HCT116 (cell line): Measurements from ENCODE around the gene HSBP1. TPM values are rescaled to one million over a fixed set of nuclear protein-coding genes. Genes with fewer than 3 reads are reported as not detected.

Source experiments
- ATAC-seq: fragments of 200-7000 bp; cut with Tn5 transposase; 2 replicates; pipeline ENCODE4 v1.9.1; 2020; ENCODE audit warnings: mild to moderate bottlenecking, moderate library complexity
- Bru-seq: library from RNA; stranded (reverse); fragments of 400-500 nt; gene quantifications from one replicate; lab custom pipeline; 2021; lab: Mats Ljungman, UMichigan
- BruChase-seq, 2 experiments: library from RNA; stranded (reverse); fragments of 400-500 nt; gene quantifications; one replicate each; lab custom pipeline; 2021; lab: Mats Ljungman, UMichigan
- BruUV-seq: library from RNA; stranded (reverse); fragments of 400-500 nt; replicated peaks from 2 replicates; lab custom pipeline; 2021; lab: Mats Ljungman, UMichigan
- CTCF ChIA-PET: fragments of 300-600 bp; sonication (Branson Sonifier 250); formaldehyde crosslinking; loops from one replicate; lab custom pipeline; 2021; ENCODE audit warnings: antibody characterized with exemption; lab: Charles Lee
- POLR2A ChIA-PET: fragments of 300-600, 350-600 bp; sonication (Branson Sonifier 250); formaldehyde crosslinking; loops from one replicate; lab custom pipeline; 2021; ENCODE audit warnings: antibody characterized with exemption; lab: Charles Lee
- RAD21 ChIA-PET, 2 experiments: fragments of 300-600 bp; sonication (Branson Sonifier 250); formaldehyde crosslinking; loops; one replicate each; lab custom pipeline; 2023; ENCODE audit warnings: low total read pairs in 2 of 2; ENCODE audit not compliant: uncharacterized antibody in 2 of 2, unreplicated experiment in 2 of 2, low non-redundant PET in 1 of 2; lab: Charles Lee
- DNase-seq: peaks from one replicate; pipeline ENCODE4 v3.0.0-alpha.2; 2010; ENCODE audit warnings: low read depth, low spot score
- H2AFZ ChIP-seq: fragments of 200-600 bp; shearing (Covaris generic), sonication (generic); 2 replicates; pipeline ENCODE4 v1.6.1; 2017; ENCODE audit warnings: low read depth, mixed run types, mixed read lengths, antibody characterized with exemption, low read length; ENCODE audit not compliant: poor library complexity, severe bottlenecking
- H3K27ac ChIP-seq: 2 replicates; pipeline ENCODE4 v1.5.1; 2012; ENCODE audit warnings: low read depth, low read length
- H3K27me3 ChIP-seq: fragments of 200-600 bp; sonication (generic); 2 replicates; pipeline ENCODE4 v1.6.1; 2016; ENCODE audit warnings: mixed run types, low read length, mixed read lengths; ENCODE audit not compliant: insufficient read depth
- H3K36me3 ChIP-seq, 2 experiments: fragments of 200-500 bp in 1 of 2; fragments of 200-600 bp in 1 of 2; sonication (Bioruptor generic) in 1 of 2; sonication (generic) in 1 of 2; 2 replicates each; pipeline versions ENCODE4 v1.5.1 to v1.6.1; 2014 to 2016; ENCODE audit warnings: low read length in 2 of 2, inconsistent platforms in 1 of 2, mixed read lengths in 1 of 2, mixed run types in 1 of 2; ENCODE audit not compliant: insufficient read depth in 2 of 2, control insufficient read depth in 1 of 2
- H3K4me1 ChIP-seq, 2 experiments: fragments of 200-600 bp in 1 of 2; sonication (generic) in 1 of 2; 2 replicates each; pipeline versions ENCODE4 v1.5.1 to v1.6.1; 2012 to 2017; ENCODE audit warnings: low read length in 2 of 2, inconsistent platforms in 1 of 2, mild to moderate bottlenecking in 1 of 2, mixed read lengths in 1 of 2, mixed run types in 1 of 2, moderate library complexity in 1 of 2; ENCODE audit not compliant: insufficient read depth in 2 of 2, control insufficient read depth in 1 of 2
- H3K4me2 ChIP-seq: fragments of 200-600 bp; sonication (generic); 2 replicates; pipeline ENCODE4 v1.6.1; 2017; ENCODE audit warnings: mixed run types, low read length, mixed read lengths
- H3K4me3 ChIP-seq, 2 experiments: fragments of 200-600 bp in 1 of 2; sonication (generic) in 1 of 2; replicated peaks in 1 of 2; 2 replicates each; pipeline ENCODE4 v1.5.1; 2011 to 2016; ENCODE audit warnings: low read length in 2 of 2, control low read depth in 1 of 2, low read depth in 1 of 2, mild to moderate bottlenecking in 1 of 2, mixed read lengths in 1 of 2, mixed run types in 1 of 2
- H3K79me2 ChIP-seq: fragments of 200-600 bp; sonication (generic); 2 replicates; pipeline ENCODE4 v1.6.1; 2017; ENCODE audit warnings: mild to moderate bottlenecking, mixed run types, low read length, moderate library complexity, mixed read lengths; ENCODE audit not compliant: insufficient read depth
- H3K9ac ChIP-seq: fragments of 200-600 bp; sonication (generic); 2 replicates; pipeline ENCODE4 v1.6.1; 2016; ENCODE audit warnings: low read length, mixed read lengths
- H3K9me2 ChIP-seq: fragments of 200-600 bp; sonication (generic), shearing (Covaris generic); 2 replicates; pipeline ENCODE4 v1.6.1; 2017; ENCODE audit warnings: mixed run types, mild to moderate bottlenecking, moderate library complexity; ENCODE audit not compliant: insufficient read depth
- H3K9me3 ChIP-seq, 2 experiments: fragments of 200-500 bp in 1 of 2; fragments of 200-600 bp in 1 of 2; sonication (Bioruptor generic) in 1 of 2; sonication (generic) in 1 of 2; 2 replicates each; pipeline ENCODE4 v1.6.1; 2014 to 2017; ENCODE audit warnings: low read length in 2 of 2, mixed read lengths in 2 of 2, inconsistent platforms in 1 of 2, low read depth in 1 of 2, mild to moderate bottlenecking in 1 of 2, mixed run types in 1 of 2, moderate library complexity in 1 of 2; ENCODE audit not compliant: control insufficient read depth in 1 of 2, insufficient read depth in 1 of 2
- H4K20me1 ChIP-seq: fragments of 200-600 bp; sonication (generic), shearing (Covaris generic); 2 replicates; pipeline ENCODE4 v1.6.1; 2017; ENCODE audit warnings: mixed run types, mild to moderate bottlenecking, moderate library complexity; ENCODE audit not compliant: insufficient read depth
- ELF1 ChIP-seq: IDR thresholded peaks from 2 replicates; pipeline ENCODE4 v1.6.1; 2012; ENCODE audit warnings: low read depth, borderline replicate concordance
- JUND ChIP-seq: IDR thresholded peaks from 2 replicates; pipeline ENCODE4 v1.6.1; 2012
- MAX ChIP-seq: IDR thresholded peaks from 2 replicates; pipeline ENCODE4 v1.6.1; 2012
- POLR2AphosphoS5 ChIP-seq: IDR thresholded peaks from 2 replicates; pipeline ENCODE4 v1.6.1; 2011; ENCODE audit warnings: mild to moderate bottlenecking, low read depth, low read length, moderate library complexity
- RAD21 ChIP-seq: IDR thresholded peaks from 2 replicates; pipeline ENCODE4 v1.6.1; 2012; ENCODE audit warnings: low read depth, mild to moderate bottlenecking
- REST ChIP-seq: IDR thresholded peaks from 2 replicates; pipeline ENCODE4 v1.6.1; 2012; ENCODE audit warnings: low read depth
- SP1 ChIP-seq: IDR thresholded peaks from 2 replicates; pipeline ENCODE4 v1.6.1; 2012; ENCODE audit warnings: low read depth
- YY1 ChIP-seq: IDR thresholded peaks from 2 replicates; pipeline ENCODE4 v1.6.1; 2011; ENCODE audit warnings: low read length, low read depth, moderate library complexity, mild to moderate bottlenecking; ENCODE audit not compliant: insufficient replicate concordance; ENCODE audit errors: extremely low read depth
- ZBTB33 ChIP-seq: IDR thresholded peaks from 2 replicates; pipeline ENCODE4 v1.6.1; 2011; ENCODE audit warnings: mild to moderate bottlenecking, low read length, moderate library complexity; ENCODE audit not compliant: insufficient replicate concordance; ENCODE audit errors: extremely low read depth
- ZFX ChIP-seq: fragments of 450-650 bp; IDR thresholded peaks from 2 replicates; pipeline ENCODE4 v1.6.1; 2017
- ZNF274 ChIP-seq: fragments of 200-500 bp; sonication (Bioruptor generic); IDR thresholded peaks from 2 replicates; pipeline ENCODE4 v1.6.1; 2014; ENCODE audit warnings: mild to moderate bottlenecking, low read depth, low read length, inconsistent platforms
- intact Hi-C: fragments of 100-400 bp; cut with micrococcal nuclease; formaldehyde crosslinking; loops from 2 replicates; pipeline ENCODE4 v1.10.0; 2022
- long read RNA-seq: library from polyadenylated mRNA; unstranded; transcript quantifications from one replicate; pipeline ENCODE4 v2.0.0, GENCODE V29; 2021; ENCODE audit not compliant: unreplicated experiment
- polyA plus RNA-seq: library from polyadenylated mRNA; unstranded; fragments of >200 nt; gene quantifications from 2 replicates; pipeline ENCODE4 v1.2.1, GENCODE V29; 2012; ENCODE audit warnings: missing spikeins
- total RNA-seq: library from RNA; stranded (reverse); gene quantifications from one replicate; pipeline ENCODE4 v1.2.1, GENCODE V29; 2021; ENCODE audit not compliant: unreplicated experiment

The HSBP1 gene
- total RNA-seq (270 TPM), Bru-seq, nascent RNA (percentile 83 among the genes with signal in this experiment), BruChase-seq, experiment 1, labeled RNA remaining after a 6-hour chase (percentile 97 among the genes with signal in this experiment), BruChase-seq, experiment 2, labeled RNA remaining after a 2-hour chase (percentile 90 among the genes with signal in this experiment)
- polyA plus RNA-seq: 167 and 199 TPM in 2 replicates
- long read RNA-seq, full-length matches to known transcripts: 398 of 422 reads
- long read RNA-seq, partial matches to known transcripts: 6 of 422 reads
- long read RNA-seq, other reads (novel, unspliced or antisense): 18 of 422 reads

- ChIA-PET CTCF (no interaction called here), POLR2A (no interaction called here), RAD21 (no interaction called here)
- intact Hi-C loops: no loop called here
- Histone ChIP-seq H3K79me2 (peaks cover 42% of the 10 kb centered on the region), H3K9ac (peak within 1 kb of the TSS; percentile 78), H3K4me3 (peak within 1 kb of the TSS; percentile 89 to 96), H3K9me3 (no peaks in the 10 kb centered on the region), H2AFZ (peak within 1 kb of the TSS; percentile 61), H3K27me3 (no peaks in the 10 kb centered on the region), H3K4me2 (peak within 1 kb of the TSS; percentile 91), H3K9me2 (no peaks in the 10 kb centered on the region), H3K27ac (peak within 1 kb of the TSS; percentile 80), H3K36me3 (peaks cover 5 to 18% of the 10 kb centered on the region in 2 experiments; a peak in 3 of 4 replicates), H3K4me1 (peaks cover 18 to 28% of the 10 kb centered on the region in 2 experiments), H4K20me1 (no peaks in the 10 kb centered on the region)
- ATAC-seq (peak; percentile 92), DNase-seq (peak; percentile 88)
- no TSS peak for BruUV-seq
- TF ChIP-seq RAD21 (no peak), SP1 (peak; percentile 7; the same call in 1 of the 2 replicates), ZFX (peak; percentile 93), YY1 (peak; percentile 56), ELF1 (peak; percentile 81; the same call in 1 of the 2 replicates), POLR2AphosphoS5 (peak; percentile 92), ZNF274 (no peak), JUND (no peak), ZBTB33 (peak; percentile 99), MAX (peak; percentile 73; the same call in 1 of the 2 replicates), REST (no peak)
Observed at GRCh38 chr16:83807710-83808572, at the start of gene HSBP1. Gene HSBP1, plus strand, starts transcription at chr16:83807978. Its CDS starts 99 bp downstream, at chr16:83808077.
